ENCODE data around the gene DDAH1.

The DDAH1 gene

GRCh38 chr1:85300140-85300539, 164.8 kb downstream of the DDAH1 start:
- TF ChIP-seq EZH2phosphoT487 (conservative IDR thresholded peaks at IDR 0.05; ENCODE audit: low read length) (no peak), CTCF (IDR thresholded peaks at IDR 0.05; ENCODE audit: insufficient read depth, low read length, poor library complexity, severe bottlenecking) (no peak)
- Histone ChIP-seq H3K36me3 (ENCODE audit: low read length) (no peaks in the 10 kb centered on the region), H3K4me2 (ENCODE audit: low read depth, low read length, poor library complexity, severe bottlenecking) (no peak overlapping the region), H4K20me1 (ENCODE audit: low read depth, low read length) (no peaks in the 10 kb centered on the region), H3K4me3 (ENCODE audit: insufficient read depth, low read length, poor library complexity, severe bottlenecking) (no peak overlapping the region), H3K9ac (ENCODE audit: low read length) (no peak overlapping the region), H3K9me3 (ENCODE audit: insufficient read depth, low read length) (no peaks in the 10 kb centered on the region), H3K27ac (ENCODE audit: low read depth, low read length) (no peak overlapping the region), H3F3A (ENCODE audit: insufficient read depth) (no peaks in the 10 kb centered on the region), H2AFZ (ENCODE audit: low read depth, low read length, severe bottlenecking) (no peak overlapping the region), H3K9me2 (replicated peaks; ENCODE audit: insufficient read depth, low read length) (no peaks in the 10 kb centered on the region), H3K27me3 (ENCODE audit: low read length) (no peaks in the 10 kb centered on the region), H3K79me2 (ENCODE audit: insufficient read depth, low read length) (no peaks in the 10 kb centered on the region)

GRCh38 chr1:85297855-85298629, 166.9 kb downstream of the DDAH1 start:
- Histone ChIP-seq H3K9ac (ENCODE audit: low read length) (no peak overlapping the region), H3K36me3 (ENCODE audit: low read length) (no peaks in the 10 kb centered on the region), H3K27ac (ENCODE audit: low read depth, low read length) (no peak overlapping the region), H2AFZ (ENCODE audit: low read depth, low read length, severe bottlenecking) (no peak overlapping the region), H3F3A (ENCODE audit: insufficient read depth) (no peaks in the 10 kb centered on the region), H3K4me2 (ENCODE audit: low read depth, low read length, poor library complexity, severe bottlenecking) (no peak overlapping the region), H3K79me2 (ENCODE audit: insufficient read depth, low read length) (no peaks in the 10 kb centered on the region), H3K27me3 (ENCODE audit: low read length) (no peaks in the 10 kb centered on the region), H3K9me3 (ENCODE audit: insufficient read depth, low read length) (no peaks in the 10 kb centered on the region), H4K20me1 (ENCODE audit: low read depth, low read length) (no peaks in the 10 kb centered on the region), H3K4me3 (ENCODE audit: insufficient read depth, low read length, poor library complexity, severe bottlenecking) (no peak overlapping the region), H3K9me2 (replicated peaks; ENCODE audit: insufficient read depth, low read length) (no peaks in the 10 kb centered on the region)
- TF ChIP-seq CTCF (IDR thresholded peaks at IDR 0.05; ENCODE audit: insufficient read depth, low read length, poor library complexity, severe bottlenecking), result no peak
- TF ChIP-seq EZH2phosphoT487 (conservative IDR thresholded peaks at IDR 0.05; ENCODE audit: low read length), result no peak

- H3K4me3 ChIP-seq (ENCODE audit: insufficient read depth, low read length, poor library complexity, severe bottlenecking), result no peak overlapping the region
- no peak overlapping the region for H3K4me2 ChIP-seq (ENCODE audit: low read depth, low read length, poor library complexity, severe bottlenecking)
- H3K36me3 ChIP-seq (ENCODE audit: low read length), result no peaks in the 10 kb centered on the region
- H3K9me2 ChIP-seq (replicated peaks; ENCODE audit: insufficient read depth, low read length), result no peaks in the 10 kb centered on the region
- H3K9me3 ChIP-seq (ENCODE audit: insufficient read depth, low read length), result no peaks in the 10 kb centered on the region
- no peaks in the 10 kb centered on the region for H3F3A ChIP-seq (ENCODE audit: insufficient read depth)
- no peak overlapping the region for H3K27ac ChIP-seq (ENCODE audit: low read depth, low read length)
- H2AFZ ChIP-seq (ENCODE audit: low read depth, low read length, severe bottlenecking), result no peak overlapping the region
- H3K79me2 ChIP-seq (ENCODE audit: insufficient read depth, low read length), result no peaks in the 10 kb centered on the region
- H3K9ac ChIP-seq (ENCODE audit: low read length), result no peak overlapping the region
- no peaks in the 10 kb centered on the region for H4K20me1 ChIP-seq (ENCODE audit: low read depth, low read length)
- no peak for TF ChIP-seq CTCF (IDR thresholded peaks at IDR 0.05; ENCODE audit: insufficient read depth, low read length, poor library complexity, severe bottlenecking)
- TF ChIP-seq EZH2phosphoT487 (conservative IDR thresholded peaks at IDR 0.05; ENCODE audit: low read length), result no peak
- H3K27me3 ChIP-seq (ENCODE audit: low read length), result no peaks in the 10 kb centered on the region
Observed at GRCh38 chr1:85297538-85297854, 167.5 kb downstream of the DDAH1 start.

All from SU-DHL-6 (cell line).